Keratinocyte (primary cell): ENCODE data around the gene PRR20G. TPM values are rescaled to one million over a fixed set of nuclear protein-coding genes. Genes with fewer than 3 reads are reported as not detected.

Experiments used
- DNase-seq: peaks from one replicate; pipeline ENCODE4 v3.0.0-alpha.2; 2011; ENCODE audit warnings: low read depth, missing footprints, low spot score
- FAIRE-seq: peaks from 2 replicates; lab custom pipeline; 2011; peaks lifted over from hg19 to GRCh38; lab: Jason Lieb, UNC
- H2AFZ ChIP-seq: 2 replicates; pipeline ENCODE4 v1.6.0; 2012; ENCODE audit warnings: low read length, control low read depth, inconsistent platforms; ENCODE audit not compliant: control insufficient read depth
- H3K27ac ChIP-seq: 2 replicates; pipeline ENCODE4 v1.5.1; 2011; ENCODE audit warnings: low read length; ENCODE audit not compliant: control insufficient read depth, insufficient read depth
- H3K27me3 ChIP-seq: 3 replicates; pipeline ENCODE4 v1.6.0; 2011; ENCODE audit warnings: low read length; ENCODE audit not compliant: control insufficient read depth, insufficient read depth; ENCODE audit errors: extremely low read depth
- H3K36me3 ChIP-seq, 2 experiments: 2 replicates in 1 of 2; 3 replicates in 1 of 2; pipeline ENCODE4 v1.5.1; 2011; ENCODE audit warnings: low read length in 2 of 2, mild to moderate bottlenecking in 1 of 2; ENCODE audit not compliant: control insufficient read depth in 2 of 2, insufficient read depth in 2 of 2; ENCODE audit errors: extremely low read depth in 1 of 2
- H3K4me1 ChIP-seq: 3 replicates; pipeline ENCODE4 v1.5.1; 2011; ENCODE audit warnings: low read length; ENCODE audit not compliant: control insufficient read depth, insufficient read depth; ENCODE audit errors: extremely low read depth
- H3K4me2 ChIP-seq: 3 replicates; pipeline ENCODE4 v1.6.0; 2011; ENCODE audit warnings: low read depth, low read length; ENCODE audit not compliant: control insufficient read depth, insufficient read depth; ENCODE audit errors: extremely low read depth
- H3K4me3 ChIP-seq, 3 experiments: fragments of 200-600 bp in 1 of 3; sonication (generic) in 1 of 3; 2 replicates in 2 of 3; 3 replicates in 1 of 3; pipeline ENCODE4 v1.5.1; 2011 to 2016; ENCODE audit warnings: low read length in 3 of 3, mild to moderate bottlenecking in 3 of 3, control low read depth in 2 of 3, inconsistent platforms in 1 of 3, low read depth in 1 of 3, mixed read lengths in 1 of 3, mixed run types in 1 of 3, moderate library complexity in 1 of 3; ENCODE audit not compliant: control insufficient read depth in 2 of 3, insufficient read depth in 2 of 3; ENCODE audit errors: extremely low read depth in 1 of 3
- H3K79me2 ChIP-seq: 2 replicates; pipeline ENCODE4 v1.6.0; 2012; ENCODE audit warnings: low read length; ENCODE audit not compliant: control insufficient read depth, insufficient read depth
- H3K9ac ChIP-seq: 3 replicates; pipeline ENCODE4 v1.6.0; 2011; ENCODE audit warnings: low read length; ENCODE audit not compliant: control insufficient read depth, insufficient read depth; ENCODE audit errors: extremely low read depth
- H3K9me1 ChIP-seq: 3 replicates; pipeline ENCODE4 v1.6.0; 2011; ENCODE audit warnings: low read length; ENCODE audit not compliant: control insufficient read depth, insufficient read depth; ENCODE audit errors: extremely low read depth
- H3K9me3 ChIP-seq: 2 replicates; pipeline ENCODE4 v1.5.1; 2012; ENCODE audit warnings: low read depth, low read length; ENCODE audit not compliant: control insufficient read depth
- H4K20me1 ChIP-seq: 3 replicates; pipeline ENCODE4 v1.6.0; 2011; ENCODE audit warnings: low read length; ENCODE audit not compliant: control insufficient read depth, insufficient read depth; ENCODE audit errors: extremely low read depth
- EZH2 ChIP-seq: IDR thresholded peaks from one replicate; pipeline ENCODE4 v1.6.1; 2012; ENCODE audit warnings: inconsistent platforms, mild to moderate bottlenecking, low read length, moderate library complexity
- dilution Hi-C: fragments of 300-500 bp; cut with MboI; formaldehyde crosslinking; loops from one replicate; pipeline ENCODE4 v1.7.0; 2020; ENCODE audit warnings: low sequenced_read_pairs; ENCODE audit not compliant: extremely low pct_ligation_motif_present
- polyA plus RNA-seq, 5 experiments: library from polyadenylated mRNA; depleted of rRNA in 3 of 5; stranded (reverse) in 3 of 5; stranded (forward) in 1 of 5; unstranded in 1 of 5; fragments of >200 nt; gene quantifications; 1 replicate in 1 of 5; 2 replicates in 3 of 5; 3 replicates in 1 of 5; pipeline versions ENCODE4 v1.2.1 to v1.2.3, GENCODE V29; 2011 to 2012; ENCODE audit warnings: missing spikeins in 2 of 5, low read depth in 1 of 5, low replicate concordance in 1 of 5
- TF ChIP-seq, protein P1 (sequence below), 3 experiments: IDR thresholded peaks in 1 of 3; conservative IDR thresholded peaks in 1 of 3; optimal IDR thresholded peaks in 1 of 3; 2 replicates in 2 of 3; 3 replicates in 1 of 3; pipeline versions ENCODE3 to v1.5.1; 2011; ENCODE audit warnings: low read length in 3 of 3, mild to moderate bottlenecking in 3 of 3, moderate library complexity in 2 of 3, control low read depth in 1 of 3, inconsistent platforms in 1 of 3; ENCODE audit not compliant: insufficient read depth in 2 of 3; ENCODE audit errors: extremely low read depth in 1 of 3

The PRR20G gene
- polyA plus RNA-seq, 1 donor (not counting 4 experiments of a cell fraction or from before 2014, with no cell fraction given), result not detected

DNA sequence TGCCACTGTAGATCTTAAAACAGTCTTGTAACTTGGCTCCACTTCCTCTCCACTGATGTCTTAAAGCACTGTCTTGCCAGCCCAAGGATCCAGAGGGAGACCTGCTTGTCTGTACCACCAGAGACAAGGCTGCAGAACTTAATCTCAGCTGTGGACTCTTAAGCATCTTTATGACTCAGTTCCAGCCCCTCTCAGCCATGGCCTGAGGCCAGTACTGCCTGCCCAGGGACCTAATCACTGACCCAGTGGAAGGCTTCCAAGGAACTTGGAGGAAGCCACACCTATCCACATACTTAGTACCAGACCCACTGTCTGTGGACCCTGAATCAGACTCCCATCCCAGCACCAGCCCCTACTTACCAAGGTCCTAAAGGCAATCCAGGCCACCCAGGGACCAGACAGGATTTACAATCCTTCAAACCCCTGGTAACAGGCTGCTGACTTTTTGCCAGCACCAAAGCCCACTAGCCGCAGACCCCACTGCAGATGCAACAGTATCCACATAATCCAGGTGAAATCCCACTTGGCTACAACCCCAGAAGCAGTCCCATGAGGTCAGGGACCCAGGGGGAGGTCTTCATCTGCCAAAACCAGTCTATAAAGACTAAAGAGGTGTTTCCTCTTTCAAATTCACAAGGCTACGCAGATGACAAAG lies 41.9 kb upstream of the PRR20G start:
- Histone ChIP-seq H3K27me3 (peaks cover 19% of the 10 kb centered on the region), H3K4me2 (no peak overlapping the region), H3K9ac (no peak overlapping the region), H3K79me2 (no peaks in the 10 kb centered on the region), H3K4me1 (no peaks in the 10 kb centered on the region), H3K9me1 (no peaks in the 10 kb centered on the region), H4K20me1 (no peaks in the 10 kb centered on the region), H3K36me3 (no peaks in the 10 kb centered on the region), H2AFZ (no peak overlapping the region), H3K4me3 (no peak overlapping the region), H3K9me3 (no peaks in the 10 kb centered on the region), H3K27ac (no peak overlapping the region)
- TF ChIP-seq, protein P1, sequence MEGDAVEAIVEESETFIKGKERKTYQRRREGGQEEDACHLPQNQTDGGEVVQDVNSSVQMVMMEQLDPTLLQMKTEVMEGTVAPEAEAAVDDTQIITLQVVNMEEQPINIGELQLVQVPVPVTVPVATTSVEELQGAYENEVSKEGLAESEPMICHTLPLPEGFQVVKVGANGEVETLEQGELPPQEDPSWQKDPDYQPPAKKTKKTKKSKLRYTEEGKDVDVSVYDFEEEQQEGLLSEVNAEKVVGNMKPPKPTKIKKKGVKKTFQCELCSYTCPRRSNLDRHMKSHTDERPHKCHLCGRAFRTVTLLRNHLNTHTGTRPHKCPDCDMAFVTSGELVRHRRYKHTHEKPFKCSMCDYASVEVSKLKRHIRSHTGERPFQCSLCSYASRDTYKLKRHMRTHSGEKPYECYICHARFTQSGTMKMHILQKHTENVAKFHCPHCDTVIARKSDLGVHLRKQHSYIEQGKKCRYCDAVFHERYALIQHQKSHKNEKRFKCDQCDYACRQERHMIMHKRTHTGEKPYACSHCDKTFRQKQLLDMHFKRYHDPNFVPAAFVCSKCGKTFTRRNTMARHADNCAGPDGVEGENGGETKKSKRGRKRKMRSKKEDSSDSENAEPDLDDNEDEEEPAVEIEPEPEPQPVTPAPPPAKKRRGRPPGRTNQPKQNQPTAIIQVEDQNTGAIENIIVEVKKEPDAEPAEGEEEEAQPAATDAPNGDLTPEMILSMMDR (optimal IDR thresholded peaks at IDR 0.05 in 1 of 3, IDR thresholded peaks at IDR 0.05 in 1 of 3, conservative IDR thresholded peaks at IDR 0.05 in 1 of 3; ENCODE audit: extremely low read depth in 1 of 3, insufficient read depth in 2 of 3, low read length in 3 of 3), result no peak
- TF ChIP-seq EZH2, result no peak
- DNase-seq, result no peak
- FAIRE-seq, result no peak
- dilution Hi-C loops, result no loop called here

- H2AFZ ChIP-seq, result no peak overlapping the region
- dilution Hi-C loops, result no loop called here
- no peak overlapping the region for H3K9ac ChIP-seq
- H3K27me3 ChIP-seq, result peaks cover 19% of the 10 kb centered on the region
- H3K27ac ChIP-seq, result no peak overlapping the region
- no peak overlapping the region for H3K4me3 ChIP-seq
- FAIRE-seq (no peak), DNase-seq (no peak)
- H3K4me1 ChIP-seq, result no peaks in the 10 kb centered on the region
- H4K20me1 ChIP-seq, result no peaks in the 10 kb centered on the region
- H3K9me1 ChIP-seq, result no peaks in the 10 kb centered on the region
- no peak for TF ChIP-seq EZH2
- TF ChIP-seq, protein P1 (optimal IDR thresholded peaks at IDR 0.05 in 1 of 3, IDR thresholded peaks at IDR 0.05 in 1 of 3, conservative IDR thresholded peaks at IDR 0.05 in 1 of 3; ENCODE audit: extremely low read depth in 1 of 3, insufficient read depth in 2 of 3, low read length in 3 of 3), result no peak
- no peaks in the 10 kb centered on the region for H3K36me3 ChIP-seq
- no peaks in the 10 kb centered on the region for H3K9me3 ChIP-seq
- no peak overlapping the region for H3K4me2 ChIP-seq
- H3K79me2 ChIP-seq, result no peaks in the 10 kb centered on the region
Measured at GRCh38 chr3:127328421-127328820, 40.6 kb upstream of the PRR20G start.
